Stimulated activated CD4-positive, alpha-beta T cell treated with anti-CD3 and anti-CD28 coated beads, Interleukin-15, amount 100 ng/mL, for 1 hour (primary cell): ENCODE measurements around the gene GGCT.
"Not testable (repeated sequence)": the region's sequence is repeated elsewhere in the genome, so short reads cannot be mapped to it uniquely, and the experiment has no call there.

Experiments used
- DNase-seq, 2 donors: peaks; one replicate each; pipeline ENCODE4 v3.0.0-alpha.2; 2020; ENCODE audit warnings: low read depth in 1 of 2, low spot score in 1 of 2

Gene GGCT

GRCh38 chr7:30515761-30516160 lies 11.1 kb upstream of the GGCT start:
- no peak for DNase-seq

- no peak for DNase-seq
These were observed 10.1 kb upstream of the GGCT start for GRCh38 chr7:30514776-30515175.

GRCh38 chr7:30514177-30514576 lies 9.5 kb upstream of the GGCT start:
- DNase-seq, result no peak

- DNase-seq, result no peak
These were observed 9.1 kb upstream of the GGCT start for GRCh38 chr7:30513762-30514161.

GRCh38 chr7:30511973-30512662 lies 7.5 kb upstream of the GGCT start:
- DNase-seq, result no peak

- DNase-seq, result no peak
These were observed 6.9 kb upstream of the GGCT start for GRCh38 chr7:30511494-30511893.

- no peak for DNase-seq
These were observed 5.8 kb upstream of the GGCT start for GRCh38 chr7:30510124-30511075.

GRCh38 chr7:30509171-30509857 lies 4.7 kb upstream of the GGCT start:
- DNase-seq, result not testable (repeated sequence)

GRCh38 chr7:30507346-30507900 lies 2.8 kb upstream of the GGCT start:
- not testable (repeated sequence) for DNase-seq

- DNase-seq, result no peak
These were observed 607 bp upstream of the GGCT start for GRCh38 chr7:30505174-30505697.

GRCh38 chr7:30503274-30504212 lies 1.1 kb downstream of the GGCT start:
- no peak for DNase-seq

- DNase-seq, result no peak
These were observed 2.0 kb downstream of the GGCT start for GRCh38 chr7:30502470-30503251.

- no peak for DNase-seq
These were observed 3.4 kb downstream of the GGCT start for GRCh38 chr7:30501264-30501663.

GRCh38 chr7:30493228-30493627 lies 11.4 kb downstream of the GGCT start:
- DNase-seq, result no peak

GRCh38 chr7:30491417-30491816 lies 13.2 kb downstream of the GGCT start:
- DNase-seq, result no peak

GRCh38 chr7:30487371-30487770 lies 17.3 kb downstream of the GGCT start:
- no peak for DNase-seq

- no peak for DNase-seq
These were observed 19.0 kb downstream of the GGCT start for GRCh38 chr7:30485667-30486066.

- not testable (repeated sequence) for DNase-seq
These were observed 23.2 kb downstream of the GGCT start for GRCh38 chr7:30481416-30481815.
